Esophagus muscularis mucosa (tissue), 4 donors: ENCODE data around the gene SEMA6C. TPM values are rescaled to one million over a fixed set of nuclear protein-coding genes. Genes with fewer than 3 reads are reported as not detected.
"Not testable (repeated sequence)": the region's sequence is repeated elsewhere in the genome, so short reads cannot be mapped to it uniquely, and the experiment has no call there.

Source experiments
- DNase-seq: peaks from one replicate; pipeline ENCODE4 v3.0.0-alpha.2; 2017; ENCODE audit errors: extremely low spot score
- H3K27ac ChIP-seq, 4 donors: fragments of 200-600 bp; sonication (generic); replicated peaks in 1 of 4; 1 replicate in 3 of 4; 2 replicates in 1 of 4; pipeline ENCODE4 v1.5.1; 2016 to 2019; ENCODE audit warnings: mild to moderate bottlenecking in 1 of 4
- H3K27me3 ChIP-seq, 4 donors: fragments of 200-600 bp; sonication (generic); one replicate each; pipeline versions ENCODE4 v1.5.1 to v1.6.0; 2016 to 2019
- H3K36me3 ChIP-seq, 4 donors: fragments of 200-600 bp; sonication (generic); one replicate each; pipeline ENCODE4 v1.5.1; 2016 to 2019
- H3K4me1 ChIP-seq, 4 donors: fragments of 200-600 bp; sonication (generic); one replicate each; pipeline ENCODE4 v1.5.1; 2016 to 2019
- H3K4me3 ChIP-seq, 4 donors: fragments of 200-600 bp; sonication (generic); 1 replicate in 2 of 4; 2 replicates in 2 of 4; pipeline ENCODE4 v1.5.1; 2016 to 2019; ENCODE audit warnings: mild to moderate bottlenecking in 4 of 4, moderate library complexity in 1 of 4
- H3K9me3 ChIP-seq, 4 donors: fragments of 200-600 bp; sonication (generic); 1 replicate in 3 of 4; 2 replicates in 1 of 4; pipeline ENCODE4 v1.5.1; 2016 to 2019
- CTCF ChIP-seq, 3 experiments: fragments of 200-600 bp in 2 of 3; fragments of 450-650 bp in 1 of 3; sonication (generic) in 2 of 3; IDR thresholded peaks; one replicate each; pipeline ENCODE4 v1.5.1; 2017 to 2019; ENCODE audit warnings: antibody characterized with exemption in 3 of 3, mild to moderate bottlenecking in 2 of 3, moderate library complexity in 1 of 3
- EP300 ChIP-seq: sonication (generic); formaldehyde crosslinking; IDR thresholded peaks from one replicate; pipeline ENCODE4 v1.6.1; 2017; ENCODE audit warnings: antibody characterized with exemption
- POLR2A ChIP-seq: fragments of 450-650 bp; IDR thresholded peaks from one replicate; pipeline ENCODE4 v1.6.1; 2017; ENCODE audit warnings: antibody characterized with exemption, moderate library complexity, mild to moderate bottlenecking, low read depth
- POLR2AphosphoS5 ChIP-seq, 2 donors: sonication (generic); formaldehyde crosslinking; IDR thresholded peaks; one replicate each; pipeline ENCODE4 v1.6.1; 2017; ENCODE audit warnings: antibody characterized with exemption in 2 of 2
- WGBS: methylation state at CpG from one replicate; pipeline ENCODE4 v1.1.5; 2018; 5-methylcytosine and 5-hydroxymethylcytosine counted together
- intact Hi-C: fragments of 100-400 bp; cut with DNase I; formaldehyde crosslinking; loops from one replicate; pipeline ENCODE4 v1.15.1; 2023
- total RNA-seq, 4 donors: library from RNA; depleted of rRNA; stranded (reverse); fragments of >200 nt; gene quantifications; one replicate each; pipeline versions ENCODE4 v1.1.0 to v1.2.1, GENCODE V29; 2016

Gene SEMA6C
- total RNA-seq, 4 donors from 2014 or later = 5.3 to 12.2 (median 7.3) TPM

GRCh38 chr1:151192047-151192446, 45.6 kb upstream of the SEMA6C start:
- no peaks in the 10 kb centered on the region for H3K36me3 ChIP-seq
- no peaks in the 10 kb centered on the region for H3K27me3 ChIP-seq
- H3K4me1 ChIP-seq = peaks cover 36 to 52% (median 45%) of the 10 kb centered on the region in 4 donors
- H3K27ac ChIP-seq = no peak overlapping the region
- no peak overlapping the region for H3K4me3 ChIP-seq
- no peak for DNase-seq
- TF ChIP-seq CTCF (IDR thresholded peaks at IDR 0.05) (no peak), POLR2AphosphoS5 (IDR thresholded peaks at IDR 0.05) (no peak), EP300 (no peak), POLR2A (no peak)
- intact Hi-C loops = no loop called here
- WGBS = 78% methylated on average over 7 of the region's 7 CpGs
- H3K9me3 ChIP-seq = no peaks in the 10 kb centered on the region

- DNase-seq = peak; percentile 96
- Histone ChIP-seq H3K4me3 (peak within 1 kb of the TSS; percentile 72 to 93 (median 86)), H3K4me1 (peaks cover 28 to 51% (median 45%) of the 10 kb centered on the region in 4 donors), H3K27ac (peak within 1 kb of the TSS; percentile 89 to 92 (median 91)), H3K27me3 (no peaks in the 10 kb centered on the region), H3K36me3 (peaks cover under 1 to 12% (median 11%) of the 10 kb centered on the region in 4 donors), H3K9me3 (no peaks in the 10 kb centered on the region)
- intact Hi-C loops = no loop called here
- peak; percentile 88 to 96 for TF ChIP-seq POLR2AphosphoS5 (IDR thresholded peaks at IDR 0.05)
- TF ChIP-seq POLR2A = peak; percentile 8
- TF ChIP-seq EP300 = no peak
- TF ChIP-seq CTCF (IDR thresholded peaks at IDR 0.05) = peak in 2 of 3 experiments; percentile 38 to 49
- WGBS = under 1% methylated on average over 37 of the region's 42 CpGs
Observed at GRCh38 chr1:151189637-151190445, 43.4 kb upstream of the SEMA6C start, which contains the start of gene VPS72. VPS72 (minus strand) TSS chr1:151190197; CDS start chr1:151190121, 76 bp downstream.

GRCh38 chr1:151188667-151189066, 42.2 kb upstream of the SEMA6C start:
- 72% methylated on average over 8 of the region's 8 CpGs for WGBS
- H3K27ac ChIP-seq = peak overlapping the region; percentile 89 to 92 (median 91)

GRCh38 chr1:151187205-151187604, 40.8 kb upstream of the SEMA6C start:
- no peak for DNase-seq
- Histone ChIP-seq H3K36me3 (peaks cover 24 to 38% (median 37%) of the 10 kb centered on the region in 4 donors), H3K27me3 (no peaks in the 10 kb centered on the region), H3K4me3 (no peak overlapping the region), H3K27ac (peak overlapping the region; percentile 89 to 92 (median 91)), H3K4me1 (peaks cover 25 to 50% (median 44%) of the 10 kb centered on the region in 4 donors), H3K9me3 (no peaks in the 10 kb centered on the region)
- 88% methylated on average over 1 of the region's 1 CpG for WGBS
- intact Hi-C loops = no loop called here
- TF ChIP-seq CTCF (IDR thresholded peaks at IDR 0.05) (no peak), EP300 (no peak)

More at GRCh38 chr1:151188667-151189066, 42.2 kb upstream of the SEMA6C start:
- DNase-seq, H3K27me3 ChIP-seq, H3K9me3 ChIP-seq, intact Hi-C loops: not testable (repeated sequence)
- peaks cover 12 to 24% (median 22%) of the 10 kb centered on the region in 4 donors for H3K36me3 ChIP-seq
- H3K4me1 ChIP-seq = peaks cover 25 to 50% (median 44%) of the 10 kb centered on the region in 4 donors
- peak overlapping the region; percentile 72 to 93 (median 86) for H3K4me3 ChIP-seq

- TF ChIP-seq POLR2A (no peak), POLR2AphosphoS5 (IDR thresholded peaks at IDR 0.05) (no peak), EP300 (no peak), CTCF (IDR thresholded peaks at IDR 0.05) (no peak)
- H3K9me3 ChIP-seq = no peaks in the 10 kb centered on the region
- DNase-seq = no peak
- peaks cover 19 to 39% (median 36%) of the 10 kb centered on the region in 4 donors for H3K4me1 ChIP-seq
- WGBS = 91% methylated on average over 10 of the region's 10 CpGs
- H3K36me3 ChIP-seq = peaks cover 49 to 68% (median 67%) of the 10 kb centered on the region in 4 donors
- peak overlapping the region in 1 of 4 donors; percentile 1 for H3K27ac ChIP-seq
- H3K27me3 ChIP-seq = no peaks in the 10 kb centered on the region
- no peak overlapping the region for H3K4me3 ChIP-seq
- intact Hi-C loops = no loop called here
Observed at GRCh38 chr1:151184211-151184610, 37.8 kb upstream of the SEMA6C start.
